Measurements from ENCODE around the gene ANTXR1. TPM values are rescaled to one million over a fixed set of nuclear protein-coding genes. Genes with fewer than 3 reads are reported as not detected.

The ANTXR1 gene
- total and polyA plus RNA-seq, 2 donors (not counting 3 experiments of a cell fraction or from before 2014, with no cell fraction given), result 4.2 to 17.3 TPM

- no peak overlapping the region for H2AFZ ChIP-seq (ENCODE audit: low read depth, low read length)
- ChIA-PET CTCF (interaction anchor here (0.7 to 1.9 kb wide), 9 partner anchors 9 to 272 kb away, joined by 3 to 10 read pairs (median 5); no protein-coding TSS in a partner anchor), POLR2A (no interaction called here)
- no peaks in the 10 kb centered on the region for H3K36me3 ChIP-seq (ENCODE audit: control insufficient read depth in 2 of 2, extremely low read depth in 1 of 2, insufficient read depth in 2 of 2, low read length in 2 of 2)
- TF ChIP-seq POLR2A (IDR thresholded peaks at IDR 0.05; ENCODE audit: low read depth, low read length) (no peak), JUN (IDR thresholded peaks at IDR 0.05; ENCODE audit: borderline replicate concordance, insufficient read depth, insufficient read length, low read depth) (no peak), MYC (IDR thresholded peaks at IDR 0.05; ENCODE audit: low read depth, low read length) (no peak), FOS (IDR thresholded peaks at IDR 0.05; ENCODE audit: borderline replicate concordance, insufficient read depth, low read length) (peak; percentile 97), CTCF (IDR thresholded peaks at IDR 0.05; ENCODE audit: extremely low read depth in 1 of 2, insufficient read depth in 1 of 2, low read depth in 1 of 2, low read length in 2 of 2) (no peak), MAX (IDR thresholded peaks at IDR 0.05; ENCODE audit: insufficient read depth, insufficient read length) (no peak), GATA2 (IDR thresholded peaks at IDR 0.05; ENCODE audit: insufficient read depth, insufficient read length, low read depth, low read length) (peak; percentile 56), EZH2 (IDR thresholded peaks at IDR 0.05; ENCODE audit: borderline replicate concordance, low read depth, low read length, severe bottlenecking) (no peak), POLR2AphosphoS5 (IDR thresholded peaks at IDR 0.05; ENCODE audit: insufficient read depth, low read depth, low read length) (peak; percentile 42)
- H3K9me3 ChIP-seq (replicated peaks; ENCODE audit: control insufficient read depth, insufficient read depth, low read length), result no peaks in the 10 kb centered on the region
- peaks cover 30% of the 10 kb centered on the region for H3K4me1 ChIP-seq (ENCODE audit: control insufficient read depth, extremely low read depth, insufficient read depth, low read length)
- H3K27ac ChIP-seq (ENCODE audit: insufficient read depth, low read depth, low read length), result peak overlapping the region; percentile 61
- peak overlapping the region; percentile 26 for H3K4me2 ChIP-seq (ENCODE audit: insufficient read depth, low read length)
- H3K27me3 ChIP-seq (ENCODE audit: control insufficient read depth in 2 of 2, insufficient read depth in 2 of 2, low read length in 2 of 2), result no peaks in the 10 kb centered on the region
- dilution Hi-C loops (cut with MboI; ENCODE audit: extremely low pct_ligation_motif_present, low sequenced_read_pairs), result no loop called here
- no peaks in the 10 kb centered on the region for H4K20me1 ChIP-seq (replicated peaks; ENCODE audit: control insufficient read depth, extremely low read depth, insufficient read depth, low read length)
- peak; percentile 58 for DNase-seq (ENCODE audit: low read depth, low spot score)
- peak overlapping the region; percentile 18 for H3K9ac ChIP-seq (replicated peaks; ENCODE audit: extremely low read depth, insufficient read depth, low read length)
- FAIRE-seq, result peak; percentile 98
- H3K4me3 ChIP-seq (replicated peaks in 1 of 3; ENCODE audit: insufficient read depth in 1 of 3, low read depth in 1 of 3, low read length in 3 of 3), result no peak overlapping the region
- H3K9me1 ChIP-seq (replicated peaks; ENCODE audit: control insufficient read depth, extremely low read depth, insufficient read depth, low read length), result no peaks in the 10 kb centered on the region
- no TSS peak for BruUV-seq (replicated peaks)
- intact Hi-C loops (cut with micrococcal nuclease), result no loop called here
- H3K79me2 ChIP-seq (ENCODE audit: control insufficient read depth, insufficient read depth, low read length), result no peaks in the 10 kb centered on the region
Measured at GRCh38 chr2:69298261-69298660, 285.3 kb downstream of the ANTXR1 start.
